Transverse colon (tissue), 3 donors: ENCODE results near the gene RUNX1.

Source experiments
- CTCF ChIP-seq, 5 experiments: fragments of 200-600 bp in 3 of 5; fragments of 450-650 bp in 2 of 5; sonication (generic) in 3 of 5; IDR thresholded peaks; 1 replicate in 2 of 5; 2 replicates in 3 of 5; pipeline ENCODE4 v1.5.1; 2016 to 2017; ENCODE audit warnings: antibody characterized with exemption in 5 of 5, inconsistent platforms in 3 of 5, mild to moderate bottlenecking in 2 of 5, moderate library complexity in 1 of 5
- POLR2A ChIP-seq: fragments of 450-650 bp; IDR thresholded peaks from one replicate; pipeline ENCODE4 v1.6.1; 2016; ENCODE audit warnings: antibody characterized with exemption, mild to moderate bottlenecking, moderate library complexity

- TF ChIP-seq CTCF (IDR thresholded peaks at IDR 0.05), result no peak
- no peak for TF ChIP-seq POLR2A
Measured at GRCh38 chr21:35096959-35097358, 47.9 kb upstream of the RUNX1 start.
